Measurements from ENCODE around the gene YDJC. TPM values are rescaled to one million over a fixed set of nuclear protein-coding genes. Genes with fewer than 3 reads are reported as not detected.
"Not testable (repeated sequence)": the region's sequence is repeated elsewhere in the genome, so short reads cannot be mapped to it uniquely, and the experiment has no call there.

The YDJC gene
- total RNA-seq, 4 donors from 2014 or later, result 34.1 to 53.8 (median 39.6) TPM

DNA sequence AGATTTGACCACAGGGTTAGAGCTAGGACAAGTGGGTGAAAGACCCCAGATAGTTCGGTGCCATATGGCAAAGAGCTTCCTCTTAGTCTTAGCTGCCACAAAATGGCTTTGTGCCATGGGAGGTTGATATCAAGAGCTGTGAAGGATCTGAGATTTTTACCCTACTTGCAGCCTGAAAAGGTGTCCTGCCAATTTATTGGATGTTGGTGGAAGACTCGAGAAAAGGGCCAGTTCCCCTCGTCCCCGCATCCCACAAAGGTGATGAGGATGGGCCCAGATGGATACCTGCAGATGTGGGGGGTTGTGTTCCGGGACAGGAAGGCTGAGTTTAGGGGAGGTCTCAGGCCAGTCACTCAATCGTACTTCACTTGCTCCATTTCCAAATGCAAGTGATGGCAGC lies 27.2 kb downstream of the YDJC start:
- WGBS, 2 donors, result 81 to 98% methylated on average over 6 of the region's 6 CpGs
- Histone ChIP-seq H3K4me1 (peaks cover 0 to 24% (median 3%) of the 10 kb centered on the region in 3 donors), H3K27me3 (no peaks in the 10 kb centered on the region), H3K4me3 (no peak overlapping the region), H3K36me3 (peaks cover 0 to 42% (median 5%) of the 10 kb centered on the region in 3 donors), H3K27ac (no peak overlapping the region), H3K9me3 (no peaks in the 10 kb centered on the region)
- no peak for TF ChIP-seq POLR2A (IDR thresholded peaks at IDR 0.05)
- TF ChIP-seq, protein P1, sequence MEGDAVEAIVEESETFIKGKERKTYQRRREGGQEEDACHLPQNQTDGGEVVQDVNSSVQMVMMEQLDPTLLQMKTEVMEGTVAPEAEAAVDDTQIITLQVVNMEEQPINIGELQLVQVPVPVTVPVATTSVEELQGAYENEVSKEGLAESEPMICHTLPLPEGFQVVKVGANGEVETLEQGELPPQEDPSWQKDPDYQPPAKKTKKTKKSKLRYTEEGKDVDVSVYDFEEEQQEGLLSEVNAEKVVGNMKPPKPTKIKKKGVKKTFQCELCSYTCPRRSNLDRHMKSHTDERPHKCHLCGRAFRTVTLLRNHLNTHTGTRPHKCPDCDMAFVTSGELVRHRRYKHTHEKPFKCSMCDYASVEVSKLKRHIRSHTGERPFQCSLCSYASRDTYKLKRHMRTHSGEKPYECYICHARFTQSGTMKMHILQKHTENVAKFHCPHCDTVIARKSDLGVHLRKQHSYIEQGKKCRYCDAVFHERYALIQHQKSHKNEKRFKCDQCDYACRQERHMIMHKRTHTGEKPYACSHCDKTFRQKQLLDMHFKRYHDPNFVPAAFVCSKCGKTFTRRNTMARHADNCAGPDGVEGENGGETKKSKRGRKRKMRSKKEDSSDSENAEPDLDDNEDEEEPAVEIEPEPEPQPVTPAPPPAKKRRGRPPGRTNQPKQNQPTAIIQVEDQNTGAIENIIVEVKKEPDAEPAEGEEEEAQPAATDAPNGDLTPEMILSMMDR (IDR thresholded peaks at IDR 0.05), result no peak
- intact Hi-C loops (cut with DNase I), result no loop called here
- no peak for DNase-seq

DNA sequence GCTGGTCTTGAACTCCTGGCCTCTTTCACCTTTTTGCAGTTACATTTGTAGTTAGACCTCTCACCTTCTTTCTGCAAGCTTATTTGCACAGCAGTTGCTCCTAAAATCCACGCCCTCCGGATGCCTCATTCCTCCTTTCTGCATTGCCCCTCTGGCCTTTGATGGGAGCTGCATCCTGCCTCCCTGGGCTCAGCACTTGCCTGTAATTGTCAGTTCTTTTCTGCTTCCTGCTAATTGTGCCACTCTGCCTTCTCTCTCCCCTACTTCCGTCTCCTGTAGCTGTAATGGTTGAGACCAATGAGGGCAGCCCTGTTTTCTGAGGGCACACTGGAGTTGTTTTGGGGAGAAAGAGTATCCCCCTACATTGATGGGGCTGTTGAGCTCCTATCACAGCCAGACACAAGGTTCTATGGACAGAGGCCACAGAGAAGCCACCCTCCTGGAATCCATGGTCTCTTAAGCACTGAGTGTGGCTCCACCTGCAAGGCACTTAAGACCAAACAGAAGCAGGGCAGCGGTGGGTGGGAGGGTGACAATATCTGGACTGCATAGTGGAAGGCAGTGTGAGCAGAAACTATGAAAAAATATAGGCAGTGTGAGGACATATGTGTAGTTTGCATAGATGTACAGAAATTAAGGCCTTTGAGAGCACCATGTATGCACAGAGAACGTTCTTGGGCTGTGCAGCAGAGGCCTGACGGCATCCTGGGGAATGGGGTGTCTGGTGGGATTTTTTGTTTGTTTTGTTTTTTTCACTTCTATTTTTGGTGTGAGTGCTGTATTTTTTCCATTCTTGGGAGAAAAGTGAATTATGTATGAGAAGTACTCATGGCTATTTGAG lies 30.5 kb downstream of the YDJC start:
- intact Hi-C loops (cut with DNase I), result no loop called here
- Histone ChIP-seq H3K4me3 (no peak overlapping the region), H3K27ac (no peak overlapping the region), H3K36me3 (peaks cover 2 to 64% (median 5%) of the 10 kb centered on the region in 3 donors), H3K4me1 (peaks cover 0 to 10% (median 0%) of the 10 kb centered on the region in 3 donors), H3K27me3 (no peaks in the 10 kb centered on the region), H3K9me3 (no peaks in the 10 kb centered on the region)
- no peak for DNase-seq
- TF ChIP-seq, protein P1 (IDR thresholded peaks at IDR 0.05), result no peak
- TF ChIP-seq POLR2A (IDR thresholded peaks at IDR 0.05), result no peak
- WGBS, 2 donors, result 80 to 83% methylated on average over 5 to 6 of the region's 6 CpGs

DNA sequence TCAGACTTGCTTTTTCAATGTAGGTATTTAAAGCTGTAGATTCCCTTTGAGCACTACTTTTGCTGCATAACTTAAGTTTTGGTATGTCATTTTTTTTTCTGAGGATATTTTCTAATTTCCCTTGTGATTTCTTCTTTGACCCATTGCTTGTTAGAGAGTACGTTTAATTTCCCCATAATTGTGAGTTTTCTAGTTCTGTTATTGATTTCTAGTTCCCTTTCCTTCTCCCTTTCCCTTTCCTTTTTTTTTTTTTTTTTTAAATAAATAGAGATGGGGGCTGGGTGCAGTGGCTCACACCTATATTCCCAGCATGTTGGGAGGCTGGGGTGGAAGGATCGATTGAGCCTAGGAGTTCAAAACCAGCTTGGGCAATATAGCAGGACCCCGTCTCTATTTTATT lies 31.5 kb downstream of the YDJC start:
- intact Hi-C loops (cut with DNase I), result no loop called here
- H3K36me3 ChIP-seq, result peaks cover 5 to 73% (median 11%) of the 10 kb centered on the region in 3 donors
- TF ChIP-seq, protein P1 (IDR thresholded peaks at IDR 0.05), result no peak
- TF ChIP-seq POLR2A (IDR thresholded peaks at IDR 0.05), result no peak

DNA sequence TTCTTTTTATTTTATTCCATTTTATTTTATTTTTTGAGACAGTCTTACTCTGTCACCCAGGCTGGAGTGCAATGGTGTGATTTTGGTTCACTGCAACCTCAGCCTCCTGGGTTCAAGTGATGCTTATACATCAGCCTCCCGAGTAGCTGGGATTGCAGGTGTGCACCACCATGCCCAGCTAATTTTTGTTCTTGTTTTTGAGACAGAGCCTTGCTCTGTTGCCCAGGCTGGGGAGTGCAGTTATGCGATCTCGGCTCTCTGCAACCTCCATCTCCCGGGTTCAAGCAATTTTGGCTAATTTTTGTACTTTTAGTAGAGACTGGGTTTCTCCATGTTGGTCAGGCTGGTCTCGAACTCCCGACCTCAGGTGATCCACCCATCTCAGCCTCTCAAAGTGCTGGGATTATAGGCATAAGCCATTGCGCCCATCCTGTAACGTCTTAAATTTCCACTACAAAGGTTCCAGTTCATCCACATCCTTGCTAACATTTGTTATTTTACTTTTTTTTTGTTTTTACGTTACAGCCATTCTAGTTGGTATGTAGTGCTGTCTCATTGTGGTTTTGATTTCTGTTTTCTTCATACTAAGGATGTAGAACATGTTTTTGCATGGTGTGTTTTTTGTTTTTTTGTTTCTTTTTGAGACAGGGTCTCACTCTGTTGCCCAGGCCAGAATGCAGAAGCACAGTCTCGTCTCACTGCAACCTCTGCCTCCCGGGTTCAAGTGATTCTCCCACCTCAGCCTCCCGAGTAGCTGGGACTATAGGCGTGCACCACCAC lies 33.3 kb downstream of the YDJC start:
- H3K27ac ChIP-seq; DNase-seq; H3K27me3 ChIP-seq; H3K4me3 ChIP-seq; H3K9me3 ChIP-seq; intact Hi-C loops (cut with DNase I): not testable (repeated sequence)
- WGBS, 2 donors, result 88 to 95% methylated on average over 13 of the region's 13 CpGs
- Histone ChIP-seq H3K4me1 (peaks cover 0 to 23% (median 8%) of the 10 kb centered on the region in 3 donors), H3K36me3 (peaks cover 0 to 71% (median 13%) of the 10 kb centered on the region in 3 donors)

More for the DNA sequence above, 31.5 kb downstream of the YDJC start:
- H3K4me1 ChIP-seq, result peaks cover 0 to 16% (median 0%) of the 10 kb centered on the region in 3 donors
- no peaks in the 10 kb centered on the region for H3K9me3 ChIP-seq
- H3K27me3 ChIP-seq, result no peaks in the 10 kb centered on the region
- 82 to 86% methylated on average over 3 of the region's 3 CpGs for WGBS, 2 donors
- DNase-seq, result no peak
- no peak overlapping the region for H3K4me3 ChIP-seq
- H3K27ac ChIP-seq, result no peak overlapping the region

DNA sequence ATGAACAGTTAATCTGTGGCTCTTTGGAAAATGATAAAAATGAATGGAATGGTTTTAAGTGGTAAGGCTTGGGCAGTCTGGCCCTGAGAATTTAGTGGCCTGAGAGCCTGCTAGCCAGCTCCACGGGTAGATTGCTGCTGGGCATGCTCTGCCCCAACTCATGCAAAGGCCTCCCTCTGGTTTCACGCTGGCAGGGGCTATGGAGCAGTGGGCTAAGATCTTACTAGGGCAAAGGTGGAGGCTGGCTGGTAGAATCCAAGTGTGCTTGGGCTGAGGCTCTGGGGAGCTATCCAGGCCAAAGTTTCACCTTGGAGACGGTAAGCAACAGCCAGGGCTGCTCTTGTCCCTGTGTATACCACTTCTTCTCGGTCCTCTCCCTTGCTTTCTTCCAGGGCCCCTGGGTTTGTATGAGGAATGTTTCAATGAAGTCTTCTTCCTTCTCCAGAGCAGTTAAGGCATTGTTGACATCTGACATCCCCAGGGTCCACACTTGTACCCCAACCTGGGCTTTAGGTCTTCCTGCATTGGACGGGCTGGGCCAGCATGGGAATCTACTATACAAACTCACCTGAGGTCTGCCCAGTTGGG lies 34.9 kb downstream of the YDJC start:
- no peak overlapping the region for H3K27ac ChIP-seq
- H3K27me3 ChIP-seq, result no peaks in the 10 kb centered on the region
- TF ChIP-seq POLR2A (IDR thresholded peaks at IDR 0.05), result no peak
- TF ChIP-seq, protein P1 (IDR thresholded peaks at IDR 0.05), result no peak
- H3K36me3 ChIP-seq, result peaks cover 0 to 65% (median 13%) of the 10 kb centered on the region in 3 donors
- no peak for DNase-seq
- WGBS, 2 donors, result 83 to 89% methylated on average over 3 to 5 of the region's 5 CpGs
- intact Hi-C loops (cut with DNase I), result no loop called here
- no peak overlapping the region for H3K4me3 ChIP-seq
- H3K4me1 ChIP-seq, result peaks cover 10 to 39% (median 19%) of the 10 kb centered on the region in 3 donors
- H3K9me3 ChIP-seq, result no peaks in the 10 kb centered on the region
